Liver (tissue), 9 donors: Measurements from ENCODE around the gene TLCD5. TPM values are rescaled to one million over a fixed set of nuclear protein-coding genes. Genes with fewer than 3 reads are reported as not detected.
A peak's percentile ranks its signal among the peaks of the same experiment; 100 is the strongest.

Experiments
- DNase-seq: peaks from one replicate; pipeline ENCODE4 v3.0.0-alpha.2; 2017; ENCODE audit warnings: low spot score
- H3K27ac ChIP-seq, 2 donors: one replicate each; pipeline ENCODE4 v1.7.0; 2013; ENCODE audit warnings: inconsistent platforms in 2 of 2, low read length in 2 of 2, control low read depth in 1 of 2, low read depth in 1 of 2, mild to moderate bottlenecking in 1 of 2
- H3K27me3 ChIP-seq, 4 donors: one replicate each; pipeline versions ENCODE4 v1.6.1 to v1.7.0; 2013; ENCODE audit warnings: low read length in 3 of 4, inconsistent platforms in 1 of 4, mild to moderate bottlenecking in 1 of 4, moderate library complexity in 1 of 4; ENCODE audit not compliant: control insufficient read depth in 4 of 4, insufficient read depth in 4 of 4
- H3K36me3 ChIP-seq, 4 donors: one replicate each; pipeline versions ENCODE4 v1.6.1 to v1.7.0; 2013; ENCODE audit warnings: low read length in 3 of 4, mild to moderate bottlenecking in 3 of 4, low read depth in 1 of 4, moderate library complexity in 1 of 4; ENCODE audit not compliant: control insufficient read depth in 4 of 4, insufficient read depth in 3 of 4
- H3K4me1 ChIP-seq, 4 donors: one replicate each; pipeline versions ENCODE4 v1.6.1 to v1.7.0; 2013; ENCODE audit warnings: low read length in 3 of 4, mild to moderate bottlenecking in 3 of 4, moderate library complexity in 1 of 4; ENCODE audit not compliant: control insufficient read depth in 4 of 4, insufficient read depth in 4 of 4
- H3K4me3 ChIP-seq, 3 donors: one replicate each; pipeline versions ENCODE4 v1.6.1 to v1.7.0; 2013; ENCODE audit warnings: low read length in 3 of 3, control low read depth in 1 of 3, low read depth in 1 of 3, mild to moderate bottlenecking in 1 of 3
- H3K9ac ChIP-seq, 2 donors: one replicate each; pipeline ENCODE4 v1.7.0; 2013; ENCODE audit warnings: low read length in 2 of 2, mild to moderate bottlenecking in 2 of 2, moderate library complexity in 2 of 2, control low read depth in 1 of 2, low read depth in 1 of 2
- H3K9me3 ChIP-seq, 4 donors: one replicate each; pipeline versions ENCODE4 v1.6.1 to v1.7.0; 2013; ENCODE audit warnings: low read length in 3 of 4; ENCODE audit not compliant: control insufficient read depth in 4 of 4
- ATF3 ChIP-seq: IDR thresholded peaks from 2 replicates; pipeline ENCODE4 v1.6.1; 2016; ENCODE audit warnings: antibody characterized with exemption
- CTCF ChIP-seq: fragments of 150-350 bp; IDR thresholded peaks from 2 replicates; pipeline ENCODE4 v1.5.1; 2017; ENCODE audit warnings: improper control_type of control experiment, low read depth, low read length; ENCODE audit not compliant: missing input control
- FOXA1 ChIP-seq: IDR thresholded peaks from 2 replicates; pipeline ENCODE4 v1.6.1; 2016; ENCODE audit warnings: antibody characterized with exemption
- GABPA ChIP-seq, 2 donors: IDR thresholded peaks in 1 of 2; conservative IDR thresholded peaks in 1 of 2; 2 replicates each; pipeline ENCODE4 v1.6.1; 2016; ENCODE audit warnings: antibody characterized with exemption in 2 of 2, mild to moderate bottlenecking in 1 of 2, moderate library complexity in 1 of 2
- HNF4A ChIP-seq, 2 donors: conservative IDR thresholded peaks; 2 replicates each; pipeline ENCODE4 v1.6.1; 2016; ENCODE audit warnings: antibody characterized with exemption in 2 of 2, mild to moderate bottlenecking in 2 of 2
- HNF4G ChIP-seq: IDR thresholded peaks from 2 replicates; pipeline ENCODE4 v1.6.1; 2016; ENCODE audit warnings: antibody characterized with exemption
- MAX ChIP-seq: IDR thresholded peaks from 2 replicates; pipeline ENCODE4 v1.6.1; 2016; ENCODE audit warnings: antibody characterized with exemption
- RAD21 ChIP-seq, 2 donors: IDR thresholded peaks; 2 replicates each; pipeline ENCODE4 v1.6.1; 2016; ENCODE audit warnings: antibody characterized with exemption in 2 of 2, mild to moderate bottlenecking in 2 of 2
- RXRA ChIP-seq, 2 donors: IDR thresholded peaks; 2 replicates each; pipeline ENCODE4 v1.6.1; 2017 to 2018; ENCODE audit warnings: antibody characterized with exemption in 2 of 2, mild to moderate bottlenecking in 1 of 2
- WGBS: extraction: QIAGEN DNeasy Blood & Tissue Kit; methylation state at CpG from one replicate; pipeline ENCODE4 v1.1.7; 2013; 5-methylcytosine and 5-hydroxymethylcytosine counted together
- polyA plus RNA-seq, 2 donors: library from polyadenylated mRNA; stranded (reverse) in 1 of 2; unstranded in 1 of 2; fragments of 200-250 nt in 1 of 2; fragments of >200 nt in 1 of 2; fragmentation: Nextera tagmentation in 1 of 2; extraction: Ambion mirVana in 1 of 2; gene quantifications; one replicate each; pipeline versions ENCODE4 v1.2.1 to v1.2.3, GENCODE V29; 2013 to 2015
- total RNA-seq, 2 donors: library from RNA; depleted of rRNA; stranded (reverse); fragments of >200 nt; gene quantifications; one replicate each; pipeline ENCODE4 v1.2.3, GENCODE V29; 2014
- TF ChIP-seq, protein P1 (sequence below): IDR thresholded peaks from 2 replicates; pipeline ENCODE4 v1.6.1; 2016; ENCODE audit warnings: antibody characterized with exemption, mild to moderate bottlenecking
- TF ChIP-seq, protein P2 (sequence below): IDR thresholded peaks from 2 replicates; pipeline ENCODE4 v1.6.1; 2016; ENCODE audit warnings: antibody characterized with exemption
- donor health status: healthy.
- donor health status: healthy.
- donor health status: healthy.
- donor health status: healthy.
- donor health status: healthy.

TLCD5 gene
- total and polyA plus RNA-seq, 4 donors: 0.31 to 1.2 (median 0.68) TPM

GRCh38 chr11:120354068-120354467, 29.0 kb downstream of the TLCD5 start:
- Histone ChIP-seq H3K4me3 (no peak overlapping the region), H3K27ac (no peak overlapping the region), H3K9ac (no peak overlapping the region), H3K36me3 (no peaks in the 10 kb centered on the region), H3K27me3 (no peaks in the 10 kb centered on the region), H3K9me3 (no peaks in the 10 kb centered on the region), H3K4me1 (peaks cover 12 to 45% (median 27%) of the 10 kb centered on the region in 4 donors)
- no peak for DNase-seq
- WGBS: 37% methylated on average over 1 of the region's 1 CpG
- TF ChIP-seq, protein P1, sequence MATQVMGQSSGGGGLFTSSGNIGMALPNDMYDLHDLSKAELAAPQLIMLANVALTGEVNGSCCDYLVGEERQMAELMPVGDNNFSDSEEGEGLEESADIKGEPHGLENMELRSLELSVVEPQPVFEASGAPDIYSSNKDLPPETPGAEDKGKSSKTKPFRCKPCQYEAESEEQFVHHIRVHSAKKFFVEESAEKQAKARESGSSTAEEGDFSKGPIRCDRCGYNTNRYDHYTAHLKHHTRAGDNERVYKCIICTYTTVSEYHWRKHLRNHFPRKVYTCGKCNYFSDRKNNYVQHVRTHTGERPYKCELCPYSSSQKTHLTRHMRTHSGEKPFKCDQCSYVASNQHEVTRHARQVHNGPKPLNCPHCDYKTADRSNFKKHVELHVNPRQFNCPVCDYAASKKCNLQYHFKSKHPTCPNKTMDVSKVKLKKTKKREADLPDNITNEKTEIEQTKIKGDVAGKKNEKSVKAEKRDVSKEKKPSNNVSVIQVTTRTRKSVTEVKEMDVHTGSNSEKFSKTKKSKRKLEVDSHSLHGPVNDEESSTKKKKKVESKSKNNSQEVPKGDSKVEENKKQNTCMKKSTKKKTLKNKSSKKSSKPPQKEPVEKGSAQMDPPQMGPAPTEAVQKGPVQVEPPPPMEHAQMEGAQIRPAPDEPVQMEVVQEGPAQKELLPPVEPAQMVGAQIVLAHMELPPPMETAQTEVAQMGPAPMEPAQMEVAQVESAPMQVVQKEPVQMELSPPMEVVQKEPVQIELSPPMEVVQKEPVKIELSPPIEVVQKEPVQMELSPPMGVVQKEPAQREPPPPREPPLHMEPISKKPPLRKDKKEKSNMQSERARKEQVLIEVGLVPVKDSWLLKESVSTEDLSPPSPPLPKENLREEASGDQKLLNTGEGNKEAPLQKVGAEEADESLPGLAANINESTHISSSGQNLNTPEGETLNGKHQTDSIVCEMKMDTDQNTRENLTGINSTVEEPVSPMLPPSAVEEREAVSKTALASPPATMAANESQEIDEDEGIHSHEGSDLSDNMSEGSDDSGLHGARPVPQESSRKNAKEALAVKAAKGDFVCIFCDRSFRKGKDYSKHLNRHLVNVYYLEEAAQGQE: no peak
- TF ChIP-seq HNF4A (conservative IDR thresholded peaks at IDR 0.05) (no peak), HNF4G (no peak), GABPA (IDR thresholded peaks at IDR 0.05 in 1 of 2, conservative IDR thresholded peaks at IDR 0.05 in 1 of 2) (no peak)

DNA sequence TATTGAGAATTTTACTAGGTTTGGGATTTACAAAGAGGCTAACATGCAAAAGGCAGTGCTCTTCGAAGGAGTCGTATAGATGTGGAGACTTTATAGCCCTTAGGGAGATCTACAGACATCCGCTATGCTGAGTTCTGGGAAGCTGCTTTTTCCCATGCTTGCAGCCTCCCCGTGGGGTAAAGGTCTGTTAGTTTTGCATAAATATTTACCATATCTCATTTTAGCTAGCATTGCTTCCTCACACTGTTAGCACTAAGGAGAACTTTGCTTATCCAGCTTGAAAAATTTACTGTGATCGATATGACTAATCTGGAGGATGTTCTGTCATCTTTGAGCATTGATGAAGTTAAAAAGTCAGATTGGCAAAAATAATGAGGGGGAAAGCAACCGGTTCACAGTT, 29.7 kb downstream of the TLCD5 start:
- Histone ChIP-seq H3K9ac (no peak overlapping the region), H3K27ac (peak overlapping the region in 1 of 2 donors; percentile 5)

GRCh38 chr11:120357620-120358019, 32.5 kb downstream of the TLCD5 start:
- H3K4me1 ChIP-seq: peaks cover 11 to 30% (median 16%) of the 10 kb centered on the region in 4 donors

More for the DNA sequence above, 29.7 kb downstream of the TLCD5 start:
- H3K4me1 ChIP-seq: peaks cover 10 to 39% (median 22%) of the 10 kb centered on the region in 4 donors
- TF ChIP-seq CTCF (no peak), HNF4A (conservative IDR thresholded peaks at IDR 0.05) (peak; percentile 34 to 45), RAD21 (IDR thresholded peaks at IDR 0.05) (peak in 1 of 2 donors; percentile 15), MAX (no peak), RXRA (IDR thresholded peaks at IDR 0.05) (peak in 1 of 2 donors; percentile 18)
- H3K4me3 ChIP-seq: no peak overlapping the region
- no peaks in the 10 kb centered on the region for H3K27me3 ChIP-seq
- no peak for DNase-seq
- 35% methylated on average over 6 of the region's 6 CpGs for WGBS
- H3K36me3 ChIP-seq: no peaks in the 10 kb centered on the region
- no peaks in the 10 kb centered on the region for H3K9me3 ChIP-seq

More at GRCh38 chr11:120357620-120358019, 32.5 kb downstream of the TLCD5 start:
- no peak overlapping the region for H3K4me3 ChIP-seq
- H3K27me3 ChIP-seq: no peaks in the 10 kb centered on the region
- H3K27ac ChIP-seq: no peak overlapping the region
- no peaks in the 10 kb centered on the region for H3K36me3 ChIP-seq
- H3K9ac ChIP-seq: no peak overlapping the region
- TF ChIP-seq, protein P2, sequence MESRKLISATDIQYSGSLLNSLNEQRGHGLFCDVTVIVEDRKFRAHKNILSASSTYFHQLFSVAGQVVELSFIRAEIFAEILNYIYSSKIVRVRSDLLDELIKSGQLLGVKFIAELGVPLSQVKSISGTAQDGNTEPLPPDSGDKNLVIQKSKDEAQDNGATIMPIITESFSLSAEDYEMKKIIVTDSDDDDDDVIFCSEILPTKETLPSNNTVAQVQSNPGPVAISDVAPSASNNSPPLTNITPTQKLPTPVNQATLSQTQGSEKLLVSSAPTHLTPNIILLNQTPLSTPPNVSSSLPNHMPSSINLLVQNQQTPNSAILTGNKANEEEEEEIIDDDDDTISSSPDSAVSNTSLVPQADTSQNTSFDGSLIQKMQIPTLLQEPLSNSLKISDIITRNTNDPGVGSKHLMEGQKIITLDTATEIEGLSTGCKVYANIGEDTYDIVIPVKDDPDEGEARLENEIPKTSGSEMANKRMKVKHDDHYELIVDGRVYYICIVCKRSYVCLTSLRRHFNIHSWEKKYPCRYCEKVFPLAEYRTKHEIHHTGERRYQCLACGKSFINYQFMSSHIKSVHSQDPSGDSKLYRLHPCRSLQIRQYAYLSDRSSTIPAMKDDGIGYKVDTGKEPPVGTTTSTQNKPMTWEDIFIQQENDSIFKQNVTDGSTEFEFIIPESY: no peak
- no peak for TF ChIP-seq RAD21 (IDR thresholded peaks at IDR 0.05)
- no peak for TF ChIP-seq CTCF
- no peak for TF ChIP-seq ATF3
- no peak for TF ChIP-seq FOXA1
- no peaks in the 10 kb centered on the region for H3K9me3 ChIP-seq
- WGBS: 87% methylated on average over 6 of the region's 6 CpGs
- DNase-seq: no peak
